HUES48 (cell line): Measurements from ENCODE around the gene MAGI2.

ENCODE experiments used
- H3K27ac ChIP-seq: one replicate; pipeline ENCODE4 v1.7.0; 2013; ENCODE audit warnings: low read depth, low read length, inconsistent platforms
- H3K27me3 ChIP-seq: 2 replicates; pipeline ENCODE4 v1.6.1; 2013; ENCODE audit warnings: mild to moderate bottlenecking, low read length; ENCODE audit not compliant: control insufficient read depth, insufficient read depth
- H3K36me3 ChIP-seq: 2 replicates; pipeline ENCODE4 v1.6.1; 2013; ENCODE audit warnings: low read length; ENCODE audit not compliant: control insufficient read depth, insufficient read depth
- H3K4me1 ChIP-seq: 2 replicates; pipeline ENCODE4 v1.6.1; 2013; ENCODE audit warnings: mild to moderate bottlenecking, low read length; ENCODE audit not compliant: control insufficient read depth, insufficient read depth
- H3K4me3 ChIP-seq: 2 replicates; pipeline ENCODE4 v1.5.1; 2013; ENCODE audit warnings: mild to moderate bottlenecking, low read depth, low read length
- H3K9ac ChIP-seq: 2 replicates; pipeline ENCODE4 v1.6.1; 2013; ENCODE audit warnings: mild to moderate bottlenecking, low read depth, low read length, moderate library complexity
- H3K9me3 ChIP-seq: 2 replicates; pipeline ENCODE4 v1.6.1; 2013; ENCODE audit warnings: low read length; ENCODE audit not compliant: control insufficient read depth, insufficient read depth

The MAGI2 gene

DNA sequence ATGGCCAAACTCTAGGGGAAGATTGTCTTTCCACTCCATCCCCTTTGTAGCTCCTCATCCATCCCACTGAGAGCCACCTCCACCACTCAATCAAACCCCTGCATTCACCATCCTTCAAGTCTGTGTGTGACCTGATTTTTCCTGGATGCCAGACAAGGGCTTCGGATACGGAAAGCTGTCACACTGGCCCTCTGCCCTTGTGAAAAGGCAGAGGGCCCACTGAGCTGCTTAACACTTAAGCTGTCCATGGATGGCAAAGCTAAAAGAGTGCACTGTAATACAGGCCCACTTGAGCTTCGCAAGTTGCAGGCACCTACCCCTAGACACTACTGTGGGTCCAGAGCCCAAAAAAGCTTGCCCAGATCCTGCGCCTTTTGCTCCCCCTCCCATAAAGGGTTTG, 237.2 kb downstream of the MAGI2 start:
- H3K4me3 ChIP-seq, result no peak overlapping the region
- H3K36me3 ChIP-seq, result no peaks in the 10 kb centered on the region
- H3K27ac ChIP-seq, result no peak overlapping the region
- H3K27me3 ChIP-seq, result no peaks in the 10 kb centered on the region
- no peaks in the 10 kb centered on the region for H3K4me1 ChIP-seq
- H3K9ac ChIP-seq, result no peak overlapping the region
- 0 out of 2 replicates have a peak, but pooled peaks cover 3% of the 10 kb centered on the region for H3K9me3 ChIP-seq

GRCh38 chr7:79212334-79212733, 241.1 kb downstream of the MAGI2 start:
- no peak overlapping the region for H3K9ac ChIP-seq
- H3K36me3 ChIP-seq, result no peaks in the 10 kb centered on the region
- no peaks in the 10 kb centered on the region for H3K9me3 ChIP-seq
- no peak overlapping the region for H3K4me3 ChIP-seq
- no peaks in the 10 kb centered on the region for H3K4me1 ChIP-seq
- H3K27me3 ChIP-seq, result no peaks in the 10 kb centered on the region
- H3K27ac ChIP-seq, result no peak overlapping the region

- Histone ChIP-seq H3K27me3 (no peaks in the 10 kb centered on the region), H3K4me1 (no peaks in the 10 kb centered on the region), H3K27ac (no peak overlapping the region)
Measured at GRCh38 chr7:79211724-79212123, 241.7 kb downstream of the MAGI2 start.

GRCh38 chr7:79199961-79200360, 253.5 kb downstream of the MAGI2 start:
- no peaks in the 10 kb centered on the region for H3K36me3 ChIP-seq
- H3K27me3 ChIP-seq, result no peaks in the 10 kb centered on the region

More at GRCh38 chr7:79211724-79212123, 241.7 kb downstream of the MAGI2 start:
- Histone ChIP-seq H3K4me3 (no peak overlapping the region), H3K9ac (no peak overlapping the region), H3K9me3 (no peaks in the 10 kb centered on the region), H3K36me3 (no peaks in the 10 kb centered on the region)

GRCh38 chr7:79199266-79199665, 254.2 kb downstream of the MAGI2 start:
- Histone ChIP-seq H3K27me3 (no peaks in the 10 kb centered on the region), H3K36me3 (no peaks in the 10 kb centered on the region), H3K27ac (no peak overlapping the region), H3K9ac (no peak overlapping the region), H3K4me3 (no peak overlapping the region), H3K4me1 (peaks cover 7% of the 10 kb centered on the region; the same call in 1 of the 2 replicates), H3K9me3 (no peaks in the 10 kb centered on the region)

More at GRCh38 chr7:79199961-79200360, 253.5 kb downstream of the MAGI2 start:
- no peak overlapping the region for H3K9ac ChIP-seq
- H3K4me1 ChIP-seq, result peaks cover 6% of the 10 kb centered on the region; the same call in 1 of the 2 replicates
- no peak overlapping the region for H3K27ac ChIP-seq
- H3K4me3 ChIP-seq, result no peak overlapping the region
- no peaks in the 10 kb centered on the region for H3K9me3 ChIP-seq

GRCh38 chr7:79185605-79186004, 267.9 kb downstream of the MAGI2 start:
- no peaks in the 10 kb centered on the region for H3K36me3 ChIP-seq
- H3K9ac ChIP-seq, result no peak overlapping the region
- 0 out of 2 replicates have a peak, but pooled peaks cover 3% of the 10 kb centered on the region for H3K9me3 ChIP-seq
- no peaks in the 10 kb centered on the region for H3K27me3 ChIP-seq
- no peak overlapping the region for H3K4me3 ChIP-seq
- no peak overlapping the region for H3K27ac ChIP-seq
- no peaks in the 10 kb centered on the region for H3K4me1 ChIP-seq

DNA sequence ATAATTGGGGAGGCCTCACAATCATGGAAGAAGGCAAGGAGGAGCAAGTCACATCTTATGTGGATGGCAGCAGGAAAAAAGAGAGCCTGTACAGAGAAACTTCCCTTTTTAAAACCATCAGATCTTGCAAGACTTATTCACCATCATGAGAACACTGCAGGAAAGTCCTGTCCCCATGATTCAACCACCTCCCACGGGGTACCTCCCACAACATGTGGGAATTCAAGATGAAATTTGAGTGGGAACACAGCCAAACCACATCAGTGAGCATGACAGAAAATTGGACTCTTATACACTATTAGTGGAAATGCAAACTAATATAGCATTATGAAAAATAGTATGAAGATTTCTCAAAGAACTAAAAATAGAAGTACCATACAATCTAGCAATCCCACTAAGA, 271.2 kb downstream of the MAGI2 start:
- Histone ChIP-seq H3K4me1 (no peaks in the 10 kb centered on the region), H3K4me3 (no peak overlapping the region), H3K9ac (no peak overlapping the region), H3K27me3 (no peaks in the 10 kb centered on the region), H3K36me3 (no peaks in the 10 kb centered on the region), H3K9me3 (0 out of 2 replicates have a peak, but pooled peaks cover 3% of the 10 kb centered on the region), H3K27ac (no peak overlapping the region)

GRCh38 chr7:79180533-79180932, 272.9 kb downstream of the MAGI2 start:
- Histone ChIP-seq H3K4me3 (no peak overlapping the region), H3K27ac (no peak overlapping the region), H3K4me1 (no peaks in the 10 kb centered on the region), H3K36me3 (no peaks in the 10 kb centered on the region), H3K9me3 (0 out of 2 replicates have a peak, but pooled peaks cover 3% of the 10 kb centered on the region), H3K9ac (no peak overlapping the region), H3K27me3 (no peaks in the 10 kb centered on the region)

DNA sequence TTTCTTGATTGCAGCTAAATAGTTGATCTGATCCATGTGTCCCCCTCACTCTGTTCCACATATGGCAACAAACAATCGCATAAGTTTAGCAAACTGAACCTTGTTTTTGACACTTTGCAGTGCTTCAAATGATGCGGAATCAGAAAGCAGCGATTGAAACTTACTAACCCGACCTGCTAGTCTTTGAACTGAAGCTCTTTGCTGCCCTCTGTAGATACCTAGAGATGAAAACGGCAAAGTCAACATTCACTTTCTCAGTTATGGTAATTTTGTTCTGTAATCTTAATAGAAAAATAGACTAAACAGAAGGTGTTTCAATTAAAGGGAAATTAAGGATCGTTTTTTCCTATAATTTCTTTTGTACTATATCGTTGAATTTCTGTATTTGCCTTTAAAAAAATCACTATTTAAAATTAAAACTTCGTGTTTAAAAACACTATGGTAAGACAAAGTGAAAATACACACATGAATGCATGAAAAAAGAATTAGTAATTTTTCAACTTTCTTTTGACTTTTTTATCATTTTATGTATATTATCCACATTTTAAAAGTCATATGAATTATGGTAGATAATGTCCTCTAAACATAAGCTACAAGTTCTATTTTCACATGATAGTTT, 276.5 kb downstream of the MAGI2 start:
- Histone ChIP-seq H3K9ac (no peak overlapping the region), H3K27me3 (no peaks in the 10 kb centered on the region), H3K27ac (no peak overlapping the region), H3K4me1 (no peaks in the 10 kb centered on the region), H3K36me3 (no peaks in the 10 kb centered on the region), H3K9me3 (0 out of 2 replicates have a peak, but pooled peaks cover 3% of the 10 kb centered on the region), H3K4me3 (no peak overlapping the region)

- Histone ChIP-seq H3K27me3 (no peaks in the 10 kb centered on the region), H3K9me3 (no peaks in the 10 kb centered on the region), H3K27ac (no peak overlapping the region), H3K36me3 (no peaks in the 10 kb centered on the region), H3K9ac (no peak overlapping the region), H3K4me1 (no peaks in the 10 kb centered on the region), H3K4me3 (no peak overlapping the region)
Measured at GRCh38 chr7:79175374-79175773, 278.1 kb downstream of the MAGI2 start.

DNA sequence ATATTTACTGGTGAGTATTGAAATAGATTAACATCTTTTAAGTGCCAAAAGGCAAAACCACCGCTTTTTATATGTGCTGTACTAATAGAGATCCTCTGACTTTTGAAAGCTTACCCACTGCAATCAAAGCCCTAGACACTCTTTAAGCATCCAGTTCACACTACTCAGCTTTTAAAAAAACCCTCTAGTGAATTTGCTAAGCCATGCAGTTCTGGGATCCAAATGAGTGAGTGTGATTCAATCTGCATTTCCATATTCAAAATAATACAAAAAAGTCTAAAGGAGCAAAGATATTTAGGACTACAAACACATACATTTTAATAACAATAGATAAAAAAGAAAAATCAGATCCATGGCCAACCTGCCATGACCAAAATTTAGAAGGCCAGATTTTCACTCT, 288.2 kb downstream of the MAGI2 start:
- no peak overlapping the region for H3K4me3 ChIP-seq
- H3K4me1 ChIP-seq, result no peaks in the 10 kb centered on the region
- H3K36me3 ChIP-seq, result no peaks in the 10 kb centered on the region
- no peaks in the 10 kb centered on the region for H3K27me3 ChIP-seq
- no peak overlapping the region for H3K9ac ChIP-seq
- H3K9me3 ChIP-seq, result peaks cover 34% of the 10 kb centered on the region
- H3K27ac ChIP-seq, result no peak overlapping the region
